ENCODE measurements around the gene ZMAT2. TPM values are rescaled to one million over a fixed set of nuclear protein-coding genes. Genes with fewer than 3 reads are reported as not detected.

The ZMAT2 gene
- total and polyA plus RNA-seq, 2 of the 8 experiments (the other 6 are each of a cell fraction or from before 2014, with no cell fraction given) = 56.8 to 65.9 TPM

- TF ChIP-seq CHD7 (IDR thresholded peaks at IDR 0.05; ENCODE audit: insufficient replicate concordance, low read length) (no peak), EP300 (IDR thresholded peaks at IDR 0.05; ENCODE audit: borderline replicate concordance in 1 of 2, low read depth in 2 of 2, low read length in 2 of 2) (no peak), ASH2L (IDR thresholded peaks at IDR 0.05; ENCODE audit: low read length) (peak; percentile 82), TBP (IDR thresholded peaks at IDR 0.05; ENCODE audit: low read depth, low read length) (peak; percentile 99), RAD21 (IDR thresholded peaks at IDR 0.05 in 1 of 2, conservative IDR thresholded peaks at IDR 0.05 in 1 of 2; ENCODE audit: low read depth in 2 of 2, low read length in 2 of 2) (no peak), YY1 (IDR thresholded peaks at IDR 0.05; ENCODE audit: low read depth, low read length) (no peak), EGR1 (IDR thresholded peaks at IDR 0.05; ENCODE audit: borderline replicate concordance, low read depth, low read length) (0 out of 2 replicates have a peak, but pooled peaks have one; percentile 22), CBX5 (IDR thresholded peaks at IDR 0.05; ENCODE audit: low read depth, low read length) (no peak), GABPA (IDR thresholded peaks at IDR 0.05; ENCODE audit: borderline replicate concordance, insufficient read depth, low read length) (no peak), POU5F1 (IDR thresholded peaks at IDR 0.05; ENCODE audit: low read depth, low read length) (no peak)
Observed at GRCh38 chr5:140710899-140711552, 10.8 kb downstream of the ZMAT2 start (continued).
